OCI-LY3 (cell line): ENCODE measurements around the gene PID1.

Experiments
- H2AFZ ChIP-seq: fragments of 200-600, 300-600 bp; shearing (Covaris generic); 2 replicates; pipeline ENCODE4 v1.6.0; 2014; ENCODE audit warnings: antibody characterized with exemption, low read depth, low read length
- H3K27ac ChIP-seq: fragments of 200-600, 300-600 bp; sonication (generic); 2 replicates; pipeline ENCODE4 v1.5.1; 2014; ENCODE audit warnings: mild to moderate bottlenecking, low read length, moderate library complexity, mixed read lengths
- H3K27me3 ChIP-seq: fragments of 200-600, 300-600 bp; sonication (generic); 2 replicates; pipeline ENCODE4 v1.6.1; 2014; ENCODE audit warnings: low read depth, low read length, mixed read lengths
- H3K36me3 ChIP-seq: fragments of 200-600, 300-600 bp; sonication (generic); replicated peaks from 2 replicates; pipeline ENCODE3; 2014; ENCODE audit warnings: low read depth, low read length, mixed read lengths
- H3K4me1 ChIP-seq: fragments of 300-600, 200-600 bp; sonication (generic); 2 replicates; pipeline ENCODE4 v1.6.1; 2014; ENCODE audit warnings: low read length, mixed read lengths
- H3K4me2 ChIP-seq: fragments of 200-600, 300-600 bp; sonication (generic); 2 replicates; pipeline ENCODE4 v1.6.1; 2014; ENCODE audit warnings: low read length, mixed read lengths
- H3K4me3 ChIP-seq: fragments of 300-600, 200-600 bp; sonication (generic); 2 replicates; pipeline ENCODE4 v1.5.1; 2014; ENCODE audit warnings: antibody characterized with exemption, mild to moderate bottlenecking, low read length, moderate library complexity
- H3K79me2 ChIP-seq: fragments of 300-600, 200-600 bp; shearing (Covaris generic); 2 replicates; pipeline ENCODE4 v1.6.1; 2014; ENCODE audit warnings: mild to moderate bottlenecking, low read length, mixed read lengths
- H3K9ac ChIP-seq: fragments of 300-600, 200-600 bp; shearing (Covaris generic); 2 replicates; pipeline ENCODE4 v1.6.0; 2014; ENCODE audit warnings: mild to moderate bottlenecking, low read length, moderate library complexity
- H3K9me3 ChIP-seq: fragments of 200-600, 300-600 bp; shearing (Covaris generic); 2 replicates; pipeline ENCODE4 v1.6.1; 2014; ENCODE audit warnings: low read length, mixed read lengths; ENCODE audit not compliant: insufficient read depth
- H4K20me1 ChIP-seq: fragments of 200-600, 300-600 bp; sonication (generic); 2 replicates; pipeline ENCODE4 v1.6.1; 2016; ENCODE audit warnings: low read length, mixed read lengths; ENCODE audit not compliant: insufficient read depth
- EZH2phosphoT487 ChIP-seq: fragments of 200-600 bp; shearing (Covaris generic); IDR thresholded peaks from 2 replicates; pipeline ENCODE4 v1.6.1; 2018; ENCODE audit warnings: antibody characterized with exemption, mixed run types, low read depth
- TF ChIP-seq, protein P1 (sequence below): fragments of 200-600, 300-600 bp; sonication (generic); IDR thresholded peaks from 2 replicates; pipeline ENCODE4 v1.5.1; 2014; ENCODE audit warnings: antibody characterized with exemption, low read length, low read depth

PID1 gene

GRCh38 chr2:229164545-229165249, 106.4 kb downstream of the PID1 start:
- no peaks in the 10 kb centered on the region for H3K9me3 ChIP-seq
- no peaks in the 10 kb centered on the region for H3K36me3 ChIP-seq
- H3K4me3 ChIP-seq: no peak overlapping the region
- H3K27me3 ChIP-seq: no peaks in the 10 kb centered on the region
- H3K4me1 ChIP-seq: no peaks in the 10 kb centered on the region
- H4K20me1 ChIP-seq: no peaks in the 10 kb centered on the region
- TF ChIP-seq, protein P1, sequence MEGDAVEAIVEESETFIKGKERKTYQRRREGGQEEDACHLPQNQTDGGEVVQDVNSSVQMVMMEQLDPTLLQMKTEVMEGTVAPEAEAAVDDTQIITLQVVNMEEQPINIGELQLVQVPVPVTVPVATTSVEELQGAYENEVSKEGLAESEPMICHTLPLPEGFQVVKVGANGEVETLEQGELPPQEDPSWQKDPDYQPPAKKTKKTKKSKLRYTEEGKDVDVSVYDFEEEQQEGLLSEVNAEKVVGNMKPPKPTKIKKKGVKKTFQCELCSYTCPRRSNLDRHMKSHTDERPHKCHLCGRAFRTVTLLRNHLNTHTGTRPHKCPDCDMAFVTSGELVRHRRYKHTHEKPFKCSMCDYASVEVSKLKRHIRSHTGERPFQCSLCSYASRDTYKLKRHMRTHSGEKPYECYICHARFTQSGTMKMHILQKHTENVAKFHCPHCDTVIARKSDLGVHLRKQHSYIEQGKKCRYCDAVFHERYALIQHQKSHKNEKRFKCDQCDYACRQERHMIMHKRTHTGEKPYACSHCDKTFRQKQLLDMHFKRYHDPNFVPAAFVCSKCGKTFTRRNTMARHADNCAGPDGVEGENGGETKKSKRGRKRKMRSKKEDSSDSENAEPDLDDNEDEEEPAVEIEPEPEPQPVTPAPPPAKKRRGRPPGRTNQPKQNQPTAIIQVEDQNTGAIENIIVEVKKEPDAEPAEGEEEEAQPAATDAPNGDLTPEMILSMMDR: no peak
- no peak for TF ChIP-seq EZH2phosphoT487
- no peak overlapping the region for H3K27ac ChIP-seq
- no peaks in the 10 kb centered on the region for H3K79me2 ChIP-seq
- no peak overlapping the region for H2AFZ ChIP-seq
- H3K4me2 ChIP-seq: no peak overlapping the region
- H3K9ac ChIP-seq: no peak overlapping the region

DNA sequence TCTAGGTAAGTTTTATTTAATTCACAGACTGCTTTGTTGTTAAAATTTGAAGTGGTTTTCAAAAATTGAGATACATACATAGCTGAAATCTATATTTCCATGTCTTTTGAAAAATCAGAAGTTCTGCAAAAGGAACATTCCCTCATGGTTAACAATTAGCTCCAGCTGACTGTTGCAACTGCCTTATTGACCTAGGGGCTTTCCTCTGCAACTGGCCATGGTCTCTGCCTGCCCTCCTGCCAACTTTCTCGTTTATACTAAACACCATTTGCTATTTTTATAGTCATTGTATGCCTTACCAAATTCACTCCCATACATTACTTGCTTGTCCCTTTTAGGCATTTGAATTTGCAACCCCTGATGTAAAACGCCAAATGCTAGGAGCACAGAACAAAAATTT, 107.2 kb downstream of the PID1 start:
- Histone ChIP-seq H3K27me3 (no peaks in the 10 kb centered on the region), H3K36me3 (no peaks in the 10 kb centered on the region), H3K4me3 (no peak overlapping the region), H3K4me1 (no peaks in the 10 kb centered on the region), H2AFZ (no peak overlapping the region), H3K9ac (no peak overlapping the region), H4K20me1 (no peaks in the 10 kb centered on the region), H3K9me3 (no peaks in the 10 kb centered on the region), H3K4me2 (no peak overlapping the region), H3K27ac (no peak overlapping the region), H3K79me2 (no peaks in the 10 kb centered on the region)
- TF ChIP-seq EZH2phosphoT487: no peak
- TF ChIP-seq, protein P1: no peak

DNA sequence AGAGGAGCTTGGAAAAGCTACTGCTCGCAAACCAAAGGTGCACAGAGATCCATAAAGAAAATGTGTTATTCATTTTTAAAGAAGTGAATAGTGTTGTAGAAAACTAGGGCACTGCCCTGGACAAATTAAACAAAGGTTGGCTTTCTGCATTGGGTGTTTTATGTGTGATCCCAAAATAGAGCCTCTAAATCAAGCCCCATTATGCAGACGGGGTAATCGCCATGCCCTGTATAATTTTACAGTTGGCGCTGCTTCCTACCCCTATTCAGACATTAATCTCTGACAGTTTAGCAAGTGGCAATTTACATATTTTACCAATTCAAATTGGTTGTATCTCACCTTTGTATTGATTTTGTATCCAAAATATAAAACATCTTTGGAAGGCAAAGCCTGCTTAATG, 109.1 kb downstream of the PID1 start:
- Histone ChIP-seq H3K4me1 (no peaks in the 10 kb centered on the region), H3K9me3 (no peaks in the 10 kb centered on the region), H3K27ac (no peak overlapping the region), H3K4me3 (no peak overlapping the region), H4K20me1 (no peaks in the 10 kb centered on the region), H3K9ac (no peak overlapping the region), H3K79me2 (no peaks in the 10 kb centered on the region), H3K4me2 (no peak overlapping the region), H3K36me3 (no peaks in the 10 kb centered on the region), H2AFZ (no peak overlapping the region), H3K27me3 (no peaks in the 10 kb centered on the region)
- TF ChIP-seq, protein P1: no peak
- TF ChIP-seq EZH2phosphoT487: no peak

GRCh38 chr2:229160984-229161383, 110.1 kb downstream of the PID1 start:
- Histone ChIP-seq H3K27ac (no peak overlapping the region), H3K4me2 (no peak overlapping the region), H2AFZ (no peak overlapping the region), H3K9me3 (no peaks in the 10 kb centered on the region), H3K9ac (no peak overlapping the region), H3K4me1 (no peaks in the 10 kb centered on the region), H3K4me3 (no peak overlapping the region), H3K79me2 (no peaks in the 10 kb centered on the region), H4K20me1 (no peaks in the 10 kb centered on the region), H3K36me3 (no peaks in the 10 kb centered on the region), H3K27me3 (no peaks in the 10 kb centered on the region)
- no peak for TF ChIP-seq EZH2phosphoT487
- TF ChIP-seq, protein P1: no peak
